Activated naive CD8-positive, alpha-beta T cell (primary cell): ENCODE results near the gene TNFRSF21.
A peak's percentile ranks its signal among the peaks of the same experiment; 100 is the strongest.
"Not testable (repeated sequence)": the region's sequence is repeated elsewhere in the genome, so short reads cannot be mapped to it uniquely, and the experiment has no call there.

Experiments used
- H3K27ac Mint-ChIP-seq: one replicate; pipeline ENCODE4 v1.8.0; 2021; ENCODE audit warnings: mixed read lengths
- H3K27me3 Mint-ChIP-seq: one replicate; pipeline ENCODE4 v1.8.0; 2021; ENCODE audit warnings: mixed read lengths
- H3K36me3 Mint-ChIP-seq: one replicate; pipeline ENCODE4 v1.8.0; 2021; ENCODE audit warnings: mixed read lengths
- H3K4me1 Mint-ChIP-seq: one replicate; pipeline ENCODE4 v1.8.0; 2021; ENCODE audit warnings: low read depth, mixed read lengths
- H3K4me3 Mint-ChIP-seq: one replicate; pipeline ENCODE4 v1.8.0; 2021; ENCODE audit warnings: mild to moderate bottlenecking, mixed read lengths
- H3K9me3 Mint-ChIP-seq: one replicate; pipeline ENCODE4 v1.8.0; 2021; ENCODE audit warnings: low read depth, mixed read lengths

Gene TNFRSF21

GRCh38 chr6:47337519-47337918 is 27.8 kb upstream of the TNFRSF21 start:
- H3K36me3 Mint-ChIP-seq, result no peaks in the 10 kb centered on the region
- H3K27ac Mint-ChIP-seq, result no peak overlapping the region
- H3K9me3 Mint-ChIP-seq, result peaks cover 3% of the 10 kb centered on the region
- H3K27me3 Mint-ChIP-seq, result peaks cover 2% of the 10 kb centered on the region
- H3K4me1 Mint-ChIP-seq, result no peaks in the 10 kb centered on the region
- no peak overlapping the region for H3K4me3 Mint-ChIP-seq

- no peaks in the 10 kb centered on the region for H3K4me1 Mint-ChIP-seq
- H3K27ac Mint-ChIP-seq, result no peak overlapping the region
- H3K36me3 Mint-ChIP-seq, result no peaks in the 10 kb centered on the region
- H3K27me3 Mint-ChIP-seq, result peaks cover 2% of the 10 kb centered on the region
- H3K4me3 Mint-ChIP-seq, result no peak overlapping the region
- peaks cover 3% of the 10 kb centered on the region for H3K9me3 Mint-ChIP-seq
Observed at GRCh38 chr6:47336334-47336733, 26.6 kb upstream of the TNFRSF21 start.

- H3K4me1 Mint-ChIP-seq, result no peaks in the 10 kb centered on the region
- peaks cover 5% of the 10 kb centered on the region for H3K27me3 Mint-ChIP-seq
- H3K27ac Mint-ChIP-seq, result no peak overlapping the region
- peaks cover 7% of the 10 kb centered on the region for H3K9me3 Mint-ChIP-seq
- peaks cover 2% of the 10 kb centered on the region for H3K36me3 Mint-ChIP-seq
- no peak overlapping the region for H3K4me3 Mint-ChIP-seq
Observed at GRCh38 chr6:47335466-47335865, 25.8 kb upstream of the TNFRSF21 start.

GRCh38 chr6:47334334-47334733 is 24.6 kb upstream of the TNFRSF21 start:
- Mint-ChIP-seq H3K36me3 (peaks cover 2% of the 10 kb centered on the region), H3K4me1 (no peaks in the 10 kb centered on the region), H3K4me3 (no peak overlapping the region), H3K27ac (no peak overlapping the region), H3K9me3 (peaks cover 7% of the 10 kb centered on the region), H3K27me3 (peaks cover 9% of the 10 kb centered on the region)

- H3K27ac Mint-ChIP-seq, H3K4me3 Mint-ChIP-seq, H3K36me3 Mint-ChIP-seq, H3K9me3 Mint-ChIP-seq: not testable (repeated sequence)
- Mint-ChIP-seq H3K4me1 (peaks cover 13% of the 10 kb centered on the region), H3K27me3 (peaks cover 10% of the 10 kb centered on the region)
Observed at GRCh38 chr6:47328606-47329005, 18.9 kb upstream of the TNFRSF21 start.

- peaks cover 13% of the 10 kb centered on the region for H3K4me1 Mint-ChIP-seq
- not testable (repeated sequence) for H3K36me3 Mint-ChIP-seq, H3K27ac Mint-ChIP-seq, H3K9me3 Mint-ChIP-seq, H3K4me3 Mint-ChIP-seq
- peaks cover 10% of the 10 kb centered on the region for H3K27me3 Mint-ChIP-seq
Observed at GRCh38 chr6:47328139-47328538, 18.4 kb upstream of the TNFRSF21 start.

GRCh38 chr6:47323887-47324286 is 14.2 kb upstream of the TNFRSF21 start:
- Mint-ChIP-seq H3K4me1 (peaks cover 14% of the 10 kb centered on the region), H3K36me3 (peaks cover 4% of the 10 kb centered on the region), H3K27ac (no peak overlapping the region), H3K4me3 (no peak overlapping the region), H3K9me3 (no peaks in the 10 kb centered on the region), H3K27me3 (peaks cover 17% of the 10 kb centered on the region)

- H3K9me3 Mint-ChIP-seq, result no peaks in the 10 kb centered on the region
- peaks cover 17% of the 10 kb centered on the region for H3K27me3 Mint-ChIP-seq
- H3K36me3 Mint-ChIP-seq, result peaks cover 4% of the 10 kb centered on the region
- H3K4me1 Mint-ChIP-seq, result peaks cover 8% of the 10 kb centered on the region
- no peak overlapping the region for H3K4me3 Mint-ChIP-seq
- no peak overlapping the region for H3K27ac Mint-ChIP-seq
Observed at GRCh38 chr6:47323321-47323720, 13.6 kb upstream of the TNFRSF21 start.

GRCh38 chr6:47321577-47321976 is 11.9 kb upstream of the TNFRSF21 start:
- H3K9me3 Mint-ChIP-seq, result no peaks in the 10 kb centered on the region
- peaks cover 4% of the 10 kb centered on the region for H3K36me3 Mint-ChIP-seq
- peaks cover 22% of the 10 kb centered on the region for H3K27me3 Mint-ChIP-seq
- H3K27ac Mint-ChIP-seq, result no peak overlapping the region
- no peak overlapping the region for H3K4me3 Mint-ChIP-seq
- peaks cover 5% of the 10 kb centered on the region for H3K4me1 Mint-ChIP-seq

- peaks cover 4% of the 10 kb centered on the region for H3K36me3 Mint-ChIP-seq
- no peak overlapping the region for H3K4me3 Mint-ChIP-seq
- H3K9me3 Mint-ChIP-seq, result no peaks in the 10 kb centered on the region
- no peak overlapping the region for H3K27ac Mint-ChIP-seq
- peaks cover 5% of the 10 kb centered on the region for H3K4me1 Mint-ChIP-seq
- peaks cover 30% of the 10 kb centered on the region for H3K27me3 Mint-ChIP-seq
Observed at GRCh38 chr6:47319867-47320266, 10.2 kb upstream of the TNFRSF21 start.

GRCh38 chr6:47319382-47319781 is 9.7 kb upstream of the TNFRSF21 start:
- Mint-ChIP-seq H3K27me3 (peaks cover 30% of the 10 kb centered on the region), H3K9me3 (no peaks in the 10 kb centered on the region)

GRCh38 chr6:47318236-47318989 is 8.7 kb upstream of the TNFRSF21 start:
- Mint-ChIP-seq H3K36me3 (peaks cover 4% of the 10 kb centered on the region), H3K27me3 (peaks cover 32% of the 10 kb centered on the region), H3K27ac (no peak overlapping the region), H3K4me3 (no peak overlapping the region), H3K9me3 (no peaks in the 10 kb centered on the region), H3K4me1 (peaks cover 5% of the 10 kb centered on the region)

More at GRCh38 chr6:47319382-47319781, 9.7 kb upstream of the TNFRSF21 start:
- Mint-ChIP-seq H3K36me3 (peaks cover 4% of the 10 kb centered on the region), H3K27ac (no peak overlapping the region), H3K4me3 (no peak overlapping the region), H3K4me1 (peaks cover 5% of the 10 kb centered on the region)

GRCh38 chr6:47315181-47315580 is 5.5 kb upstream of the TNFRSF21 start:
- not testable (repeated sequence) for H3K36me3 Mint-ChIP-seq, H3K4me3 Mint-ChIP-seq, H3K4me1 Mint-ChIP-seq, H3K27ac Mint-ChIP-seq, H3K9me3 Mint-ChIP-seq
- H3K27me3 Mint-ChIP-seq, result peaks cover 27% of the 10 kb centered on the region

- Mint-ChIP-seq H3K4me3 (peak overlapping the region; percentile 76), H3K4me1 (peaks cover 10% of the 10 kb centered on the region), H3K27me3 (peaks cover 26% of the 10 kb centered on the region), H3K27ac (no peak overlapping the region), H3K9me3 (no peaks in the 10 kb centered on the region), H3K36me3 (no peaks in the 10 kb centered on the region)
Observed at GRCh38 chr6:47310131-47310480, 401 bp upstream of the TNFRSF21 start.

GRCh38 chr6:47308552-47309290 is 984 bp downstream of the TNFRSF21 start:
- Mint-ChIP-seq H3K36me3 (no peaks in the 10 kb centered on the region), H3K4me3 (peak overlapping the region; percentile 80), H3K9me3 (no peaks in the 10 kb centered on the region), H3K27me3 (peaks cover 24% of the 10 kb centered on the region), H3K27ac (no peak overlapping the region), H3K4me1 (peaks cover 10% of the 10 kb centered on the region)

- Mint-ChIP-seq H3K27me3 (peaks cover 22% of the 10 kb centered on the region), H3K4me1 (peaks cover 10% of the 10 kb centered on the region), H3K9me3 (no peaks in the 10 kb centered on the region), H3K4me3 (peak overlapping the region; percentile 80), H3K36me3 (no peaks in the 10 kb centered on the region), H3K27ac (no peak overlapping the region)
Observed at GRCh38 chr6:47308198-47308517, 1.5 kb downstream of the TNFRSF21 start.
